Activated naive CD4-positive, alpha-beta T cell (primary cell): Measurements from ENCODE around the gene ZNF326.
A peak's percentile ranks its signal among the peaks of the same experiment; 100 is the strongest.
"Not testable (repeated sequence)": the region's sequence is repeated elsewhere in the genome, so short reads cannot be mapped to it uniquely, and the experiment has no call there.

ENCODE experiments used
- DNase-seq, 4 experiments: peaks; one replicate each; lab custom pipeline; 2025; lab: John Stamatoyannopoulos, UW

The ZNF326 gene

DNA sequence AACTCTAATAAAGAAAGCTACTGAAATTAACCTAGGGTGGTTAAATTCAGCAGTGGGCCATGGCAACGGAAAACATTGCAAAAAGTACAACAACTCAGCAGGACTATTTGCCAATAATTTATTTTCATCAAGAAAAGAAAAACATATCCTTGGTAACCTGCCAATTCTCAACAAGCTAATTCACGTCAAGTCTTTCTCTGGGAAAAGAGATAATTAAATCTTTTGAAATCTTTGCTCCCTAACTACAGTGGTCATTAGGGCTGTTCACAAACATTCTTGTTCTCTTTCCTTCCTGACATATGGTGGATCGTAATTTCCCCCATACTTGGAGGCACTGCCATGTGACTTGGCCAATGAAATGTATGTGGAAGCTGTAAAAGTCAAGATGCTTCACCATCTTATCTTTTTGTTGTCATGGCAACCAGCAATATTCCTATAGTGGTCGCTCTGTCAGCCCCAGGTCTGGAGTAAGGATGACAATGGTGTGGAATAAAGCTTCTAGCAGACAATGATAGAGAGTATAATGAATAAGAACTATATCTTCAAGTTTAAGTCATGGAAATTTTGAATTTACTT, 29.6 kb upstream of the ZNF326 start:
- DNase-seq = no peak

- DNase-seq = no peak
Measured at GRCh38 chr1:89966656-89967055, 28.3 kb upstream of the ZNF326 start.

DNA sequence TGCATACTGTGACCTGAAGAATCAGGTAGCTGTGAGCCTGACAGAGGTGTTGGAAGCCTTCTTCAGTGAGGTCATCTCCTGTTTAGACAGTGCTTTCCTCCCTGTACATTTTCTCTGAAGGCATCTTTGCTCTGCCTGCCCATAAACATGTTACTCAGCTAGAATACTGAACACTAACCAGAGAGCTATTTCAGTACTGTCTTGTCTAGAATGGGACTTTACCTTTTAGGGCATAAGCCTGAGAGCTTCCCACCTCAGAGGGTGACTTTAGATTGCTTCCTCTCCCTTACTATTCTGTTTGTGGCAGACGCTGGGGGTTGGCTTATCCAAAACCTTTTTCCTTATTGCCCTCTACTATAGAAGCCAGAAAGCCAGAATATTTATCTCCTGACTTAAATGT, 23.3 kb upstream of the ZNF326 start:
- DNase-seq = no peak

DNA sequence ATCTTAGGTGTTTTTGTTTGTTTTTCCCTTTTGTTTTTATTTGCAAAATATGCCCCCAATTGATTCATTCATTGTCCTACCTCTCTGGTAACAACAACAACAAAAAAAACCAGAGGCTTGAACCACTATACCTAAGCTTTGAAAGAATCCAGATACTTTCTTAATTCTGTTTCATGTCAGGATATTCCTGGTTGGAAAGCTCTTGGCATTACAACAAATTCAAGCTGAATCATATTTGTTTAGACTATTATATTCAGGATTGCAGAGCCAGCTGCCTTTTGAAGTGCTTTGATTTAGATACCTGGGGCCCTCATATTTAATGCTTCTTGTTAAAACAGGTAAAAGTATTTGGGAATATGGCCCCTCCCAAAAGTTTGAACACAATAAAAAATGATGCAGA, 22.9 kb upstream of the ZNF326 start:
- DNase-seq = no peak

- DNase-seq = no peak
Measured at GRCh38 chr1:89973471-89974127, 21.3 kb upstream of the ZNF326 start.

GRCh38 chr1:89974256-89974655, 20.7 kb upstream of the ZNF326 start:
- DNase-seq = no peak

DNA sequence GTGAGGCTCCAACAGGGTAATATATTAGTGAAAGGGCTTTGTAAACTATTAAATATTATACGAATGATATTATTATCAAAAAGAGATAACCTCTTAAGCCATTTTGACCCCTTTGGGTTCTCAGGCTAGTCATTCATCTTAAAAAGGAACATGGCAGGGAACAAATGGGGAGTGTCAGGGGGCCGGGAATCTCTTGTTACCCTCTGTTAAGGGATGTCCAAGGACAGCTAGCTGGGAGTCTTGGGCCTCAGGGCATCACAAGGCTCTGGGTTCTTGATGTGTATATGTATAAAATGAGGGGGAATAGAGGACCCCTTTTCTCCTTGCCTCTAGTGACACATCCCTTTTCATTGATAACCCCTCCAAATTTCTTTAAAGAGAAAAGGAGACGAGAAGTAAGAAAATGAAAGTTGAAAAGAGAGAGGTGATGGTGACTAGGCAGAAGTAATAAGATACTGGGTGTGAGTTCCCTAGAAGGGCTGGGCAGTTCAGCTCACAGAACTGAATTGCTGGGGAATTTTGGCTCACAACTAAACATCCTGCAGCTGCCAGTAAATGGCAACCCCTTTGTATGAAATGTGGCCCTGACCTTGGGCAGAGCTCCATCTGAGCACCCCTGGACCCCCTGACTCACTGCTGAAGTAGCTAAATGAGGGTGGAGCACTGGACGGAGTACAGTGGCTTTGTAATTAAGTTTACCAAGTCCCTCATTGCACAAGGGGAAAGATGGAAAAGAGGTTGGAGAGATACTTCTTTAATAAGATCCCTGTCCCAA, 20.0 kb upstream of the ZNF326 start:
- no peak for DNase-seq

GRCh38 chr1:89975540-89976125, 19.3 kb upstream of the ZNF326 start:
- no peak for DNase-seq

DNA sequence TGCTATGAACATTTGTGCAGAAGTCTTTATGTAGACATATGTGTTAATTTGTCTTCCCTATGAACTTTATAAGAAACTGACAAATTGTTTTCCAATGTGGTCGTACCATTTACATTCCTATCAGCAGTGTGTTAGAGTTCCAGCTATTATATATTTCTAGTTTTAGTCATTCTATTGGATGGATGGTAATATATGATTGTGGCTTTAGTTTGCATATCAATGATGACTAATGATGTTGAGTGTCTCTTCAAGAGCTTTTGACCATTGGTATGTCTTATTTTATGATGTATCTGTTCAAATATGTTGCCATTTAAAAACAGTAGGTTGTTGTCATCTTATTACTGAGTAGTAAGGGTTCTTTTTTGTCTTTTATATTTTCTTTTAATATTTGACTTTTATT, 16.2 kb upstream of the ZNF326 start:
- DNase-seq = no peak

GRCh38 chr1:89980605-89981004, 14.3 kb upstream of the ZNF326 start:
- no peak for DNase-seq

DNA sequence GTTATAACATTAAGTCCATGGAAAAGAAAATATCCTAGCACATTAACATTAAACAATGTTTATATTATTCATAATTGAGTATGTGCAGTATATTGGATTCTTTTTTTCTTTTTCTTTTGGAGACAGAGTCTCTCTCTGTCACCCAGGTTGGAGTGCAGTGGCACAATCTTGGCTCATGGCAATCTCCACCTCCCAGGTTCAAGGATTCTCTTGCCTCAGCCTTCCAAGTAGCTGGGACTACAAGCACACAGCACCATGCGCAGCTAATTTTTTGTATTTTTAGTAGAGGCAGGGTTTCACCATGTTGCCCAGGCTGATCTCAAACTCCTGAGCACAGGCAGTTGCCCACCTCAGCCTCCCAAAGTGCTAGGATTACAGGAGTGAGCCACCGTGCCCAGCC, 12.1 kb upstream of the ZNF326 start:
- DNase-seq = not testable (repeated sequence)

DNA sequence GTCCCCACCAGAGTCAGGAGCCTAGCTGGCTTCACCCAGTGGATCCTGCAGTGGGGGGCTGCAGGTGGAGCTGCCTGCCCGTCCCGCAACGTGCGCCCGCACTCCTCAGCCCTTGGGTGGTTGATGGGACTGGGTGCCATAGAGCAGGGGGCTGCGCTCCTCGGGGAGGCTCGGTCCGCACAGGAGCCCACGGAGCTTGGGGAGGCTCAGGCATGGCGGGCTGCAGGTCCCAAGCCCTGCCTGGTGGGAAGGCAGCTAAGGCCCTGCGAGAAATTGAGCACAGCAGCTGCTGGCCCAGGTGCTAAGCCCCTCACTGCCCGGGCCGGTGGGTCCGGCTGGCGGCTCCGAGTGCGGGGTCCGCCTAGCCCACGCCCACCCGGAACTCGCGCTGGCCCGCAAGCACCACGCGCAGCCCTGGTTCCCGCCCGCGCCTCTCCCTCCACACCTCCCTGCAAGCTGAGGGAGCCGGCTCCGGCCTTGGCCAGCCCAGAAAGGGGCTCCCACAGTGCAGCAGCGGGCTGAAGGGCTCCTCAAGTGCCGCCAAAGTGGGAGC, 10.3 kb upstream of the ZNF326 start:
- DNase-seq = not testable (repeated sequence)

DNA sequence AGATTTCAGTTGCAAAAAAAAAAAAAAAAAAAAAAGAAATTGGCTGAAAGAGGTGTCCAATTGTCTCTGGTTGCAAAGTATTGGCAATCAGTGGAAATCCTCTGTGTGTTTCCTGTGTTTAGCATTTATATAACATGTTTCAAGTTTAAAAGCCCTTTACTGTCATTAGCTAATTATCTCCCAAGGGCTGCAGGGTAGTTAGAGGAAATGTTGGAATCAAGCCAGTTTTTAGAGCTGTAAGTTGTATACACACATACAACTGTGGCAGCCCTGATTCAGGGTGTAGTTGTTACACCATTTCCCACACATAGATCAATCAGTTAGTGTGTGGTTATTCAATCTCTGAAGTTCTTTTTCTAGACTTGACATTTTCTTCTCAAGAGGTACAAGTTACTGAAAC, 8.9 kb upstream of the ZNF326 start:
- no peak for DNase-seq

- DNase-seq = peak in 1 of 4 experiments; percentile 13
Measured at GRCh38 chr1:89987159-89987819, 7.6 kb upstream of the ZNF326 start.

DNA sequence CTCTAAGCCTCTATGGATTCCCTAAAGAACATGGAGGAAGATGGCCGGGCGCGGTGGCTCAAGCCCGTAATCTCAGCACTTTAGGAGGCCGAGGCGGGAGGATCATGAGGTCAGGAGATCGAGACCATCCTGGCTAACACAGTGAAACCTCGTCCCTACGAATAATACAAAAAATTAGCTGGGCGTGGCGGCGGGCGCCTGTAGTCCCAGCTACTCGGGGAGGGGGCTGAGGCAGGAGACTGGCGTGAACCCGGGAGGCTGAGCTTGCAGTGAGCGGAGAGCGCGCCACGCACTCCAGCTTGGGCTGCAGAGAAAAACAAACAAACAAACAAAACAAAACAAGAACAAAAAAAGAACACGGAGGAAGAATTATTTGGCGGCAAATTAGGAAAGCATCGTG, 5.8 kb upstream of the ZNF326 start:
- DNase-seq = no peak

DNA sequence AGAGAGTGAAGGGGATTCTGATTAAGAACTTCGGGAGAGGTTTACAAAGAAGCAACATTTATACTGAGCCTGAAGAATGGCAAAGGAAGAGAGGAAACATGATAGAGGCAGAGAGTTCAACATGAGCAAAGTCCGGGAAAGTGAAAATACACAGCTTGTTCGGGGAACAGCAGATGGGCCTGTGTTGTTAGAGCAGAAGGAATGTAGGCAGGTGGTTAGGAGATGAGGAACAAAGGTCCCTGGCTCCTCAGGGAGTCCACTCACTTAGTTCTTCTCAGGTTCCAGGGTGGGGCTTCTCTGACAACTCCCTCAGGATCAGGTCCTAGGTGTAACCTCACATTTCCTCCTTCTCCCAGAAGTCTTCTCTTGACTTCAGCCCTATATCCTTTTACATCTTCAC, 5.1 kb upstream of the ZNF326 start:
- DNase-seq = no peak

GRCh38 chr1:89990976-89991831, 3.7 kb upstream of the ZNF326 start:
- no peak for DNase-seq

DNA sequence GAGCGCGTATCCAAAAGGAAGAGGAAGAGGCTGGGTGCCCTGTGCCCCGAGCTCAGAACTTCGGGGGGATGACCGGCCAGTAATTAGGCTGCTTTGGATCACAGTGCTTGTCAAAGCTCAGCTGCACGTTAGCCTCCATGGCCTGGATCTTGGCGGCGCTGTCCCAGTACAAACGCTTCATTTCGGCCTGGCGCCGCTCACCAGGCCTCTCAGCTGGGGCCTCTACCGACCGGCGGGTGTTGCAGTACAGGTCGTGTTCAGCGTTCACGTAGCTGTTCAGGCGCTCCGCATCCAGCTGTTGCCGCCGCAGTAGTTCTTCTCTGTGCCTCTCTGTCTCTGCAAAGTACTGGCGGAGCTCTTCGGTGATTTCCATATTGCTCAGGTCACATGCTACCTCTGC, 1.4 kb upstream of the ZNF326 start:
- DNase-seq = no peak

DNA sequence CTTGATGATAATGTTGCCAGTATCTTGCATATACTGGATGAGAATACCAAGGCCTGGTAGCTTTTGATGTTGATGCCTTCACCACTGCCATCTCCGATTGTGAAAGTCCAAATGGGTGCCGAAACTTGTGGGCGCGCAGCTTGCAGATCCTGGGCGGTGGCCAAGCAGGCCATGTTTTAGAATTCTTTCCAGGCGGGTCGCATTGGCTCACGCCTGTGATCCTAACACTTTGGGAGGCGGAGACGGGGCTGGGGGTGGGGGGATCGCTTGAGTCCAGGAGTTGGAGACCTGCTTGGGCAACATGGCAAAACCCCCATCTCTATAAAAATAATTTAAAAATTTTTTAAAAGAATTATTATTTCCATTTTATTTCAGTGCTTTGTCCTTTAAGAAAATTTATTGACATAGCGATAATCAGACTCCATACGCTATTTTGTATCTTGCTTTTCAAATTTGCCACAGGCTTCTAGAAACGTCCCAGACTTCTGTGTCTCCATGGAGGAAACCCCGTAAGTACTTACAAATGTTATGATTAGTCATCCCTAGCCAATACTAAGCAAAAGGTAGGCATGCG, 592 bp upstream of the ZNF326 start:
- DNase-seq = no peak

GRCh38 chr1:89995598-89996449, 914 bp downstream of the ZNF326 start:
- DNase-seq = no peak
